TTC549 (cell line): ENCODE results near the gene SLC9A5.
A peak's percentile ranks its signal among the peaks of the same experiment; 100 is the strongest.

ENCODE experiments used
- FAIRE-seq: peaks from 2 replicates; lab custom pipeline; 2012; peaks lifted over from hg19 to GRCh38; lab: Jason Lieb, UNC

The SLC9A5 gene

DNA sequence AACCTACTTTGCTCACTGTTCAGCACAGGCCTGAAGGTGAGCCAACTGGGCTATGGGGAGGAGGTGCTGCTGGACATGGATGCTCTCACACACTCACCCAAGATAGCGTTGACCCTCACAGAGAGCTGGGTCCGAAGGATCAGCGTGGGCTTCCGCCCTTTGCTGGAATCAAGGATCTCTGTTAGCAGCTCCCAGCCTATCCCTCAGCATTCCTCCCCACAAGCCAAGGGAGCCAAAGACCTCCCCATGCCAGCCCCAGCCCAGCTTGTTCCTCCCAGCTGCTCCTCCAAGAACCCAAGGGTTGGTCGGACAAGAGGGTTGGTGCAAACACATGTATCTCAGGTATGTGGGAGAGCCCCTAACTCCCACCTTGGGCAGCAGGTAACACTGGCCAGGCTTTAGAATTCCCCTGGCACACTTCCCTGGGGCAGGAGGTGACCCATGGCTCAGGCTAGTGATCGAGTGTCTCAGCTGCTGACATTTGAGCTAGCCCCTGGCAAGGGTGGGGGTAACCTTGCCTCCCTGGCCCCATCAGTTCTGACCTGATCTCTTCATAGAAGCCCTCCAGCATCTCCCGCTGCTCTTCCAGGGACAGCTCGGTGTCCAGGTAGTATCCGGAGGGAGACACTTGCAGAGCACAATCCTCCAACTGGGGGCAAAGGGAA, 9.8 kb upstream of the SLC9A5 start:
- FAIRE-seq, result no peak

GRCh38 chr16:67240506-67240905, 8.3 kb upstream of the SLC9A5 start:
- FAIRE-seq, result no peak

DNA sequence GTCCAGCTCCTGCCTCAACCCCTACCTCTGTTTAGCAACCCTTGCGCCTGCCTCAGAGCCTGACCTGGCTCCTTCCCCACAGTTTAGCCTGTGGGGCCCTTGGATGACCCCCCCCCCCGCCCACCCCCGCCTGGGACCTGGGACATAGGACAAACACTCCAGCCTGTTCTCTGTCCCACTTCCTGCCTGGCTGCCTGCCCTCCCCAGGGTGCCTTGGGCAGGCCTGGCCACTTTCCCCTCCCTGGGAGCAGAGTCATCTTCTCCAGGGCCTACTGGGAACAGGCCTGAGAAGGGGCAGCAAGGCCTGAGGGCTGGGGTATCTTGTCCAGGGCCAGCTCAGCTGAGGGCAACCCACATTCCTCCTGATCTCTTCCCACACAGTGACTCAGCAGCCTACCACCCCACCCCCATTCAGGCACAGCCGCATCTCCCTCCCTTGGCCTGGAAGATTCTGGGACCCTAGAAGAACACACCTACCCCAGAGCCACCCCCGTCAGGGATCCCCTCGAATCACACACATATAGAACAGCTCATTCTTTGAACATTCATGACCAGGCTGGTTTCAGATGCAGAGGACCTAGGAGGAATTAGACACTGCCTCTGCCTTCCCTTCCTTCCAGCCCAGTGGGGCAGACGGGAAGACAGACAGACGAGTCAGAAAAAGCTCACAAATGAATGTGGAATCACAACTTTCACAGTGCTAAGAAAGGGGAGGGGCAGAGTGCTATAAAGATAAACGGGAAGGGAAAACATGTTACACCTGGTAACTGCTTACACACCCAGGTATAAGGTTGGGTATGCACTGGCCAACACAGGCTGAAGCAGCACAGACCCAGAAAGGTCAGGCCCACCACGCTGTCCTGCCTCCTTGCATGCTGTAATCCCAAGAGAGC, 7.5 kb upstream of the SLC9A5 start:
- FAIRE-seq, result no peak

GRCh38 chr16:67242138-67242730, 6.5 kb upstream of the SLC9A5 start:
- no peak for FAIRE-seq

- FAIRE-seq, result no peak
These were observed 5.3 kb upstream of the SLC9A5 start for GRCh38 chr16:67243481-67243880.

GRCh38 chr16:67244387-67245185, 4.2 kb upstream of the SLC9A5 start:
- no peak for FAIRE-seq

DNA sequence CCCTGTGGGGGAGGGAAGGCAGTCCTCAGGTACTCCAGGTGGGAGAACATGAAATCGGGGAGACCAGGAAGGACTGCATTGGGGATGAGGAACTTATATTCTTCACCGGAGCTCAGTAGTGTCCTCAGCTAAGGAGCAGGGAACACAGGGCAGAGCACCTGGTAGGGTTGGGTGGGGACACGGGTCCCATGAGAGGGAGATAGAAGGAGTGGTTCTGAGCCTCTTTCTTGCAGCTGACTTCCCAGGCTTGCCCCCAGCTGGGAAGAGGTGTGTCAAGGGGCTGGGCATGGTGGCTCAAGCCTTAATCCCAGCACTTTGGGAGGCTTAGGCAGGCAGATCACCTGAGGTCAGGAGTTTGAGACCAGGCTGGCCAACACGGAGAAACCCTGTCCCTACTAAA, 3.6 kb upstream of the SLC9A5 start:
- FAIRE-seq, result no peak

DNA sequence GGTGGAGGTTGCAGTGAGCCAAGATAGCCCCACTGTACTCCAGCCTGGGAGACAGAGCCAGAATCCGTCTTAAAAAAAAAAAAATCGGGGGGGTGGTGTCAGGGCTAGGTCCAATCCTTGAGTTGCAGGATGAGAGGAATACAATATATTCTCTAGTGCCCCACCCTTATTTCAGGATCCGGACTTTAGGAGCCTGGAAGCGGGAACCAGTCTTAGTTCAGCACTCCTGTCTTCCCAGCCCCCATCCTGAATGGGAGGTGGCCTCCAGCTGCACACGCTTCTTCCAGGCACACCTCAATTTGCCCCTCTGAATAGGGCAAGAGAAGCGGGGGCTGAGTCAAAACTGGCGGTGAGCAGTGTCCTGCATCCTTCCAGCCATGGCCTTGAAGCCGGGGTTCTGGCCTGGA, 3.1 kb upstream of the SLC9A5 start:
- no peak for FAIRE-seq

DNA sequence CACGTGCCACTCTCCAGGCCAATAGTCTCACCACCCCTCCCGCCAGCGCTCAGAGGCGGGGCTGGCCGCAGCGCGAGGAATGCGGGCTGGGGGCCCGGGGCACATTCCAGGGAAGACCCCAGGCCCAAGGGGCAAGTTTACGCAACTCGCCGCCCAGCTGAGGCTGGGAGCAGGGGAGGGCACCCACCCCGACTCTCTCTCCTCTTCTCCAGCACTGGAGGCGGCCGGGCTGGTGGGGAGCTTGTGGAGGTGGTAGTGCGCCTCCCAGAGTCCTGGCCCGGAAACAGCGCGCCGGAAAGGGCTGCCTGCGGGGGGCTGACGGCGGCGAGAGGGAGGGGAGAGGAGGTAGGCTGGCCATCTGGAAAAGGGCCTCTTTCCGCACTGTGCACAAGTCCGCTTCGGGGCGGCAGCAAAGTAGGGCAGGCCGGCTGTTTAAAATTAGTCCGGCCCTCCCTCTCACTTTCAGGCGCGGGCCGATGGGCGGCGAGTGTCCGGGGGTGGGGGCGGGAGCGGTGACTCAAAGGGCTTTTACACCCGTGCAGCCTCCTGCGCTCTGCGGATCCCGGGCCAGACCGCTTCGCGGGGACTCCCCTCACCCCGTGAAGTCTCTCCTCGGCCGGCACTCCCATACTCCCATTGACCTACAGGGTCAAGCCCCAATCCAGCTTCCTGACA, 2.6 kb upstream of the SLC9A5 start:
- FAIRE-seq, result no peak

DNA sequence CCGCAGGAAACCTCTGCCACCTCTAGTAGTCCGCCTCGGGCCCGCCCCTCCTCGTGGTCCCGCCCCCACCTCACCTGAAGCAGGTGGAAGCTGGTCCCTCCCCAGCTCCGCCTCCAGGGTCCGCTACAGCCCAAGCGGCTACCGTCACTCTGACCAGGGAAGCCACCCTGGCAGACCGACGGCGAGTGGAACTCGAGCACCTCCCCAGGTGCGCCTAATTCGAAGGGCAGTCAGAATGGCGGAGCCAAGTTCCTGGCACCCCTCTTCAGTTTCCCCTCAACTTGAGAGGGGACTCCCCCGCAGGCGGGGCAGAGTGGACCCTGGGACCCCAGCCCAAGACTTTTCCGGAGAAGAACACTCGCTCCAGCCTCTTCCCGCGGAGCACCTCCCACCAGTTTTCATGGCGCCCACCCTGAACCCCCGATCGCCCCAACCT, 2.0 kb upstream of the SLC9A5 start:
- no peak for FAIRE-seq

DNA sequence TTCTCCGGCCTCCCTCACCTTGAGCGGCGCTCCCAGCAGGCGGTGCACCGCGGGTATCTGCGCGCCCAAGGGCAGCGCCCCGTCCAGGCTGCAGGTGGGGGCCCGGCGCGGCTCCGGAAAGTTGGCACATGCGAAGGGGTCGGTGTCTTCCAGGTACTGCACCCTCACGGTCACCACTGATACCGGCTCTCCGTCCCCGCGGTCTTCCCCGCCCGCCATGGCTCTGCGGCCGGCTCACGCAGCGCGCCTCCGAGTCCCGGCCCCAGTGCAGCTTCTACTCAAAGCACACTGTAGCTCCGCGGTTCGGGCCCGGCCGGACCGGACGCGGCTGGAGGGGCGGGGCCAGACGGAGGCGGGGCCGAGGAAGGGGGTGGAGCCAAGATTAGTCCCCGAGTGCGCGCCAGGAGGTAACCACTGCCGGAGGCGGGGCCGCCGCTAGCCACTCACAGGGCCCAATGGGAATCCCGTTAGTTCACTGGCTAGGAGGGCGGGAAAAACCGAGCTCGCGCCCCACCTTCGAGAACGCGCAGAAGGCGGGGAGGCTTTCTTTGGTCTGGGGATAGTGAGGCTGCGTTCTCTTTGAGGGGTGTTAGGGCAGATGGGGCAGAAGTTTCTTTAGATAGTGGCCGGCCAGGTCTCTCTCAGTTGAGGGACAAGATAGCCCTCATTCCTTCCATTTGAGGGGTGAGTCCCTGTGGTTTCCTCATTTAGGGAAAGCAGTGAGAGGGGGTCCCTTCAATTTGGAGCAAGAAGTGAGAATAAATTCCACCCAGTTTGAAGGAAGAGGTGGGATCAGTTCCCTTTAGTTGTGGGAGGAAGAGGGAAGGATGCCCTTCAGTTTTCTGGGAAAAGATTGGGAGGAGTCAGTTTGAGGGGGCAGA, 1.3 kb upstream of the SLC9A5 start, which contains the start of gene FHOD1:
TSS of gene FHOD1 (minus strand) at position 290 of the 881 bp plus-strand sequence. CDS start at position 219, 71 bp downstream.
- peak; percentile 46 for FAIRE-seq

GRCh38 chr16:67248073-67248400, 742 bp upstream of the SLC9A5 start:
- no peak for FAIRE-seq

DNA sequence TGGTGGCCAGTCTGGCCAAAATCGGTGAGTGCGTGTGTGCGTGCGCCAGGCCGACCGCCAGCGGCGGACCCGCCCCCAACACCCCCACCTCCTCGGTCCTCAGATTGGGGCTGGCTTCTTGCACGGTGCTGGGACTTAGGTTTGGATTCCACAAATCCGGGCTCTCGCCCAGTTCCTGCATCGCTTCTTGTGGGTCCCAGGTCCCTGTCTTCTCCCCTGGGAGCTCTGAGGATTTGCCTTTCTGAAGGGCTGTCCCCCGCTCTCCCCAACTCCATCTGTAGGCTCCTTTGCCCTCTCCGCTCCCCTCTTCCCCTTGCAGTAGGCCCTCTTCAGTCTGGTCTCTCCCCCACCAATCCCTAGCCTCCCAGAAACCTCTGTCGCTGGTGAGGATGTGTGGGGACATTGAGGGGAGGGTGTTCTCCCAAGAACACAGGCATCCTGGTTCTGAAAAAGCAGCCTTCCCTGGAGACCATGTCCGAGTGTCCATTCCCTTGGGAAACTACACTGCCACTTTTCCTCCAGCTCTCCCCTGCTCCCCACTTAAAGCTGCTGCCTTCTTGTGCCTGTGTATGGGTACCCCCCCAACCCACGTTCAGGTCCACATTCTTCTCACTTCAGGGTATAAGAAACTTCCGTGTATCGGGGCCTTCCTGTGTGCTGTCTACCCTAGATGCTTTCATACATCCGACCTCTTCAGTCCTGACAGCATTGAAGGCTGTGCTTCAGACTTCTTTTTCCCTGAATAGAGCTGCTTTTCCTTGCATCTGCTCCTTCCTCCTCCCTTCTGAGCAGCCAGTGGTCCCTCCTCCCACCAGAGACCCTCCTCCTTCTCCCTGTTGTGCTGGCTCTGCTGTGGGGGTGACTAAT, 632 bp downstream of the SLC9A5 start:
- no peak for FAIRE-seq

DNA sequence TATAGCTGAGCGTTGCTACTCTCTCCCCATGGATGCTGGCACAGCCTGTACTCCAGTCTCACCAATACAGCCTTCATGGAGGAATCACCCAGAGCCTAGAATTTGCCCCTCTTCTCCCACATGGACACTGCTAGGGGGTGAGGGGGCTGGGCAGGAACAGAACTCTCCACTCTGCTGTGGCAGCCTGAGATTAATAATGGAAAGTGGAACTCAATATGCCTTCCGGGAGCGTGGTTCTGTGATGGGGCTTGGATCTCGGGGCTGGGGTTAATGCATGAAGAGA, 1.2 kb downstream of the SLC9A5 start:
- no peak for FAIRE-seq

GRCh38 chr16:67252609-67253497, 4.1 kb downstream of the SLC9A5 start:
- FAIRE-seq, result no peak

DNA sequence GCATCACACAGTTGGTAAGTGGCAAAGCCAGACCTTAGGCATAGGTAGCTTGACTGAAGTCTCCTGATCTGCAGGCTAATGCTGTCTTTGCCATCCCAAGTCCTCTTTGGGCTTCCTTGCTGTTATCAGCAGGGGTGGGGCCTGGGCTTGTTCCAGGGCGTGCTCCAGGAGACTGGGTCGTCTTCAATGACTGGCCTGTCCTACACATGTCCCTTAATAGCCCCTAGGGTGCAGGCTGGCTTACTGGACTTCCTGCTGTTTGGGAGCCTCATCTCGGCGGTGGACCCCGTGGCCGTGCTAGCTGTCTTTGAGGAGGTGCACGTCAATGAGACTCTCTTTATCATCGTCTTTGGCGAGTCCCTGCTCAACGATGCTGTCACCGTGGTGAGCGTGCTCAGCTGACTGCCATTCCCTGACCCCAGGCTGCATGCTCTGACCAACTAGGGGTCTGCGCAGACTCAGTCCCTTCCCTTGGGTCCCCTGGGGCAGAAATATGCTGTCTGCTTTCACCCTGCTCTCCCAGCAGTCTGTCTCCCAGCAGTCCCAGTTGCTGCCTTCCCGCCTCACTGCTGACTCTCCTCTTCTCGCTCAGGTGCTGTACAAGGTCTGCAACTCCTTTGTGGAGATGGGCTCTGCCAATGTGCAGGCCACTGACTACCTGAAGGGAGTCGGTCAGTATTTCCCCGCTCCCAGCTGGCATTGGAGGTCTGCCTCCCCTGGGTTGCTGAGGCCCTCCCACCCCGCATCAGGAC, 6.2 kb downstream of the SLC9A5 start:
- FAIRE-seq, result no peak

DNA sequence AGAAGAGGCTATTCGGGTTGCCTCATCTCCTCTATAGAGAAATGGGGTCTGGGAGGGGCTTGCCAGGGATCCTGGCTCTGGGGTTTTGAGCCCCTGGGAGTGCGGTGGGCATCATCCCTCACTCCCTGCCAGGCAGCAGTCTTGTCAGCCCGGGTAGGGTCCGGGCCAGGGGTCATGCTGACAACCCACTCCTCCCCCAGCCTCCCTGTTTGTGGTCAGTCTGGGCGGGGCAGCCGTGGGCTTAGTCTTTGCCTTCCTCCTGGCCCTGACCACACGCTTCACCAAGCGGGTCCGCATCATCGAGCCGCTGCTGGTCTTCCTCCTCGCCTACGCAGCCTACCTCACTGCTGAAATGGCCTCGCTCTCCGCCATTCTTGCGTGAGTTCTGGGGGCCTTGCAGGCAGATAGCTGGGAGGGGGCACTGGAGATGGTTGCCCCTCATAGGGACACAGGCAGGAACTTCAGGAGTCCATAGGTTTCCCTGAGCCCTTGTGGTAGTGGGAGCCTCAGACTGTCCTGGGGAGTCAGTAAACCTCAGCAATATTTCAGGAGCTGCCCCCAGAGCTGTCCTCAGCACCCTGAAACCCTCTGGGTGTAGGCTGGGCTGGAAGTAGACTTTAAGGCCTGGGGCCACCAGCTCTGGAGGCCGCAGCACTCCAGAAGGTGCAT, 6.9 kb downstream of the SLC9A5 start:
- no peak for FAIRE-seq
